Activated T-helper 2 cell treated with anti-CD3 and anti-CD28 coated beads, Interferon-gamma antibody, Interleukin-2, Interleukin-4, amounts not matched to agents 10 μg/mL and 5 μg/mL and 100 μg/mL, durations not matched to agents 14 hours and 24 hours and 36 hours (primary cell): ENCODE measurements around the gene GOSR2. TPM values are rescaled to one million over a fixed set of nuclear protein-coding genes. Genes with fewer than 3 reads are reported as not detected.

Experiments
- DNase-seq: peaks from one replicate; pipeline ENCODE4 v3.0.0; 2021; ENCODE audit warnings: low spot score
- H3K27ac Mint-ChIP-seq: one replicate; pipeline ENCODE4 v1.8.0; 2021; ENCODE audit warnings: mixed read lengths
- H3K27me3 Mint-ChIP-seq: one replicate; pipeline ENCODE4 v1.8.0; 2021; ENCODE audit warnings: low read depth, mixed read lengths
- H3K36me3 Mint-ChIP-seq: one replicate; pipeline ENCODE4 v1.8.0; 2021; ENCODE audit warnings: low read depth, mixed read lengths
- H3K4me1 Mint-ChIP-seq: one replicate; pipeline ENCODE4 v1.8.0; 2021; ENCODE audit warnings: low read depth, mixed read lengths
- H3K4me3 Mint-ChIP-seq: one replicate; pipeline ENCODE4 v1.8.0; 2021; ENCODE audit warnings: low read depth, mild to moderate bottlenecking, moderate library complexity, mixed read lengths
- H3K9me3 Mint-ChIP-seq: one replicate; pipeline ENCODE4 v1.8.0; 2021; ENCODE audit warnings: mixed read lengths
- intact Hi-C: fragments of 100-400 bp; cut with micrococcal nuclease; formaldehyde crosslinking; loops from one replicate; pipeline ENCODE4 v1.15.1; 2023
- total RNA-seq: library from RNA; stranded (reverse); gene quantifications from 2 replicates; pipeline ENCODE4 v1.2.3, GENCODE V29; 2022

The GOSR2 gene
- total RNA-seq, 1 donor from 2014 or later: 53.9 TPM

DNA sequence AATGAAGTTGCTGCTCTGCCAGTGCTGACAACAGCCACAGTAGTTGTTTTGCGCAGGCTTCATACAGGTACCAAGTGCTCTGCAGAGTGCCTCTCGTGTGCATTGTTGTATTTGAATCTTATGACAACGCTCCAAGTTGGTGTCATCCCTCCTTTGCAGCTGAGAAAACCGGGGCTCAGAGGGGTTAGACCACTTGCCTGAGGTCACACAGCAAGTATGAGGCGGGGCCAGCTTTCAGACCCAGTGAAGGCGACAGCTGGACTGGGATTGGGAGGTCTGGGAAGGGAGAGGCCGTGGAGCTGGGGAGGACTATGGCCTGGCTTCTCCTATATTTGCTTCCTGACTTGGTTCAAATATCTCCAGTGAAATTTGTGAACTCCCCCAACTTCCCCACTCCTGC, 38.4 kb upstream of the GOSR2 start:
- intact Hi-C loops: no loop called here

DNA sequence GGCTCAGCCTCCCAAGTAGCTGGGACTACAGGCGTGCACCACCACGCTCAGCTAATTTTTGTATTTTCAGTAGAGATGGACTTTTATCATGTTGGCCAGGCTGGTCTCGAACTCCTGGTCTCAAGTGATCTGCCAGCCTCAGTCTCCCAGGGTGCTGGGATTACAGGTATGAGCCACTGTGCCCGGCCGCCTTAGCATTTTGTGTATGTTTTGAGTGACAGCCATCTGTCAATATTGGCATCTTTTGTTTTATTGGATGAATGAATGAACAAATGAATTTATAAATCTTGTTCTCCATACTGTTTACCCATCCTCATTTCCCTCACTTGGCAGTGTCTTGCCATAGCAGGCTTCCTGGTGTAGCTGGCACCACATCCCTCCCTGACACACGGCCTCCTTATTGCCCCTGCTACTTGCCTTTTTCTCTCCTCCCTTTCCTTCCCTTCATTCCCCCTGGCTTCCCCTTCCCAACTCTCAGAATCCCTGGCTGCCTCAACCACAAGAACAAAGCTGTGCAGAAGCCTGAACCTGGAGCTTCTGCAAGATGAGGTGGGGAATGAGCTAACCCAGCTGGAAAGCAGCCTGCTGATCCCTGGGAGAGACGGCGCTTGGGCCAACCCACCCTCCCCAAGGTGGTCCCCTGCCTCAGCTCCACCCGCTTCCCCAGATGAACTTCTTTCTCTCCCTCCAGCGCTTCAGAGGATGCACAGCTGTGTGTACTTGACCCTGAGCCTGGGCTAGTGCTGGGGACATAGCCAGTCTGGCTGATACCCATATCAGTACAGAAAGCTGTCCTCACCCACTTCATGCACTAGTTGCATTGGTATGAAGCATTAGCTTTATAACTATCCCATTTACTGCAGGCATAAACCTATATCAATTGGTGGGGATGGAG, 37.3 kb upstream of the GOSR2 start:
- H3K9me3 Mint-ChIP-seq: no peaks in the 10 kb centered on the region
- no peak overlapping the region for H3K27ac Mint-ChIP-seq
- H3K27me3 Mint-ChIP-seq: peaks cover 11% of the 10 kb centered on the region
- H3K36me3 Mint-ChIP-seq: no peaks in the 10 kb centered on the region
- intact Hi-C loops: no loop called here
- no peak overlapping the region for H3K4me3 Mint-ChIP-seq
- DNase-seq: no peak
- H3K4me1 Mint-ChIP-seq: no peaks in the 10 kb centered on the region

More for the DNA sequence above, 38.4 kb upstream of the GOSR2 start:
- no peak overlapping the region for H3K4me3 Mint-ChIP-seq
- DNase-seq: no peak
- H3K27ac Mint-ChIP-seq: no peak overlapping the region
- no peaks in the 10 kb centered on the region for H3K4me1 Mint-ChIP-seq
- peaks cover 9% of the 10 kb centered on the region for H3K27me3 Mint-ChIP-seq
- no peaks in the 10 kb centered on the region for H3K36me3 Mint-ChIP-seq
- no peaks in the 10 kb centered on the region for H3K9me3 Mint-ChIP-seq

DNA sequence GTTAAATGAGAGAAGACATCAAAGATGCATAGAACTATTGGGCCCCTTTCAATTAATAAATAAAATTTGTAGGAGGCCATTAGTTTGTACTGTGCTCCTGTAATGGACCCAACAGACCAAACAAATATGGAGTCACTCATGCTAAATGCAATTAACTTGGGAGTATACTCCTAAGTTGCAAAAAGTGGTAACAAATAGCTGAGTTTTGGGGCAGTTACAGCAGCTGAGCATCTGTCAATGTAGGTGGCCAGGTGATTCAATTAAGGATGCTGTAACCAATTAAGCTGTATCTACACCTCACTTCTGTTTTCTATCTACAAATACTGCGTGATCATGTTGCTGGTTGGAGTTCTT, 36.7 kb upstream of the GOSR2 start:
- Mint-ChIP-seq H3K9me3 (no peaks in the 10 kb centered on the region), H3K4me3 (no peak overlapping the region), H3K27me3 (peaks cover 13% of the 10 kb centered on the region), H3K4me1 (no peaks in the 10 kb centered on the region), H3K27ac (no peak overlapping the region), H3K36me3 (no peaks in the 10 kb centered on the region)
- DNase-seq: no peak
- intact Hi-C loops: no loop called here

- H3K27ac Mint-ChIP-seq: no peak overlapping the region
- intact Hi-C loops: no loop called here
Measured at GRCh38 chr17:46887717-46888116, 35.2 kb upstream of the GOSR2 start.

GRCh38 chr17:46888727-46889126, 34.2 kb upstream of the GOSR2 start:
- H3K4me1 Mint-ChIP-seq: no peaks in the 10 kb centered on the region
- DNase-seq: no peak
- no peak overlapping the region for H3K4me3 Mint-ChIP-seq
- H3K36me3 Mint-ChIP-seq: no peaks in the 10 kb centered on the region
- H3K27me3 Mint-ChIP-seq: peaks cover 19% of the 10 kb centered on the region
- H3K27ac Mint-ChIP-seq: no peak overlapping the region
- intact Hi-C loops: no loop called here
- no peaks in the 10 kb centered on the region for H3K9me3 Mint-ChIP-seq

More at GRCh38 chr17:46887717-46888116, 35.2 kb upstream of the GOSR2 start:
- DNase-seq: no peak
- peaks cover 19% of the 10 kb centered on the region for H3K27me3 Mint-ChIP-seq
- no peaks in the 10 kb centered on the region for H3K4me1 Mint-ChIP-seq
- no peaks in the 10 kb centered on the region for H3K36me3 Mint-ChIP-seq
- no peaks in the 10 kb centered on the region for H3K9me3 Mint-ChIP-seq
- no peak overlapping the region for H3K4me3 Mint-ChIP-seq

DNA sequence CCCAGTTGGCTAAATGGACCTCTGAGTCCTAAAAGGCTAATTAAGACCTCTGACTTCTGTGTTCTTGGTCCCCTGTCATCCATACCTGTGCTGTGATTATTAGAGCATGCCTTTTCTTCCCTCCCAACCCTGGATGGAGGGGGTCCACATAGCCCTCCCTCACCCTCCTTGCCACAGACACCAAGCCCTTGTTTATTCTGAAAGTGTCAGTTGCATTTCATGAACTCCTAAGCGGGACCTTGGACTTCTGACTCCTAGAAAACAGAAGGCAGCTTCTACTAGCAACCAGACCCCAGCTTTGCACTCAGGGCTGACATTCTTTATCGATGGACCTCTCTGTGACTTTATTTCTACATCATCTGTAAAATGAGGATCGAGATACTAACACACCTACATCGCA, 33.4 kb upstream of the GOSR2 start:
- peaks cover 19% of the 10 kb centered on the region for H3K27me3 Mint-ChIP-seq
- no peak overlapping the region for H3K27ac Mint-ChIP-seq
- H3K4me1 Mint-ChIP-seq: no peaks in the 10 kb centered on the region
- intact Hi-C loops: no loop called here
- no peaks in the 10 kb centered on the region for H3K36me3 Mint-ChIP-seq
- no peak for DNase-seq
- H3K4me3 Mint-ChIP-seq: no peak overlapping the region
- no peaks in the 10 kb centered on the region for H3K9me3 Mint-ChIP-seq

DNA sequence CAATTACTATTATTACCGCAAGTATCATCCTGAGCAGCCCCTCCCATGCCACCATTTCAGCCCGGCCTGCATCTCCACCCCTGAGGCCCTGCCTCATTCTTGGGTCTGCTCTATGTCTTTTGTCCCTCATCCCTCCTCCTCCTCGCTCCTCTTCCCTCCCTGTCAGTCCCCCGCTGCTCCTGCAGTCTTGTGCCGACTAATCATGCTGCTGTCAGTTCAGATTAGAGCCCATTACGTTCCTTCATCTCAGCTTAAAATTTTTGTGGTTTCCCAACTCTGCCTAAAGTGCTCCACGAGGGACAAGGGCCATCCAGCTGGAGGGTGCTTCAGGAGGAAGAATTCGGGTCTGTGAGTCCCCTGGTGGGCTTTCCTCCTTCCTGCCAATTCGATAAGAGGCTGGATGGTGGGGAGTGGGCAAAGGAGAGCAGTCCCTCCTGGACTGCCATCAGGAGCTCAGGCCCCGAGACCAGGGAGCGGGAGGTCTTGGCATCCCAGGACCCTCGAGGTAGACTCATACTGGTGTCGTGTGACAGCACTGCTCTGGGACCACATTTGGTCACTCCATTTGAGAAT, 32.9 kb upstream of the GOSR2 start:
- DNase-seq: no peak
- Mint-ChIP-seq H3K27me3 (peaks cover 19% of the 10 kb centered on the region), H3K36me3 (no peaks in the 10 kb centered on the region), H3K4me3 (no peak overlapping the region), H3K27ac (no peak overlapping the region), H3K9me3 (no peaks in the 10 kb centered on the region), H3K4me1 (no peaks in the 10 kb centered on the region)
- intact Hi-C loops: no loop called here

DNA sequence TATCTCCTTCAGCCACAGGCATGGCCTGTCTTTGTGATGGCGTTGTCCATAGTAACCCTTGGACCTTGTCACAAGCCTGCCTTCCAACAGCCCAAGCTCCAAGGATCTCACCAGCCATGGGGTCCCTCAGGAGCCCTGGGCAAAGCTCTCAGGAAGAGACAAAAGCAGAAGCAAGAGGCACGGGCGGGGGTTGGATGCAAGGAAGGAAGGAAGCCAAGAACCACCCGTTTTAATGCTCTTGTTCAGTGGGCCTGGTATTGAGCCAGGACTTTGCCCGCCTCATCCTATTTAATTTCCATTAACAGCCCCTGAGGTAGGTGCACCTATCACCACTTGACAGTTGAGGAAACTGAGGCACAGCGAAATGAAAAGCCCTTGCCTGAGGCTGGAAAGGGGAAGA, 32.3 kb upstream of the GOSR2 start:
- Mint-ChIP-seq H3K4me1 (no peaks in the 10 kb centered on the region), H3K27ac (no peak overlapping the region), H3K4me3 (no peak overlapping the region), H3K9me3 (no peaks in the 10 kb centered on the region), H3K27me3 (peaks cover 17% of the 10 kb centered on the region), H3K36me3 (no peaks in the 10 kb centered on the region)
- no peak for DNase-seq
- intact Hi-C loops: no loop called here

GRCh38 chr17:46892192-46892703, 30.7 kb upstream of the GOSR2 start:
- H3K4me3 Mint-ChIP-seq: no peak overlapping the region
- no peaks in the 10 kb centered on the region for H3K36me3 Mint-ChIP-seq
- no peak overlapping the region for H3K27ac Mint-ChIP-seq
- H3K27me3 Mint-ChIP-seq: peaks cover 15% of the 10 kb centered on the region
- intact Hi-C loops: no loop called here
- H3K4me1 Mint-ChIP-seq: no peaks in the 10 kb centered on the region
- DNase-seq: no peak
- H3K9me3 Mint-ChIP-seq: no peaks in the 10 kb centered on the region

DNA sequence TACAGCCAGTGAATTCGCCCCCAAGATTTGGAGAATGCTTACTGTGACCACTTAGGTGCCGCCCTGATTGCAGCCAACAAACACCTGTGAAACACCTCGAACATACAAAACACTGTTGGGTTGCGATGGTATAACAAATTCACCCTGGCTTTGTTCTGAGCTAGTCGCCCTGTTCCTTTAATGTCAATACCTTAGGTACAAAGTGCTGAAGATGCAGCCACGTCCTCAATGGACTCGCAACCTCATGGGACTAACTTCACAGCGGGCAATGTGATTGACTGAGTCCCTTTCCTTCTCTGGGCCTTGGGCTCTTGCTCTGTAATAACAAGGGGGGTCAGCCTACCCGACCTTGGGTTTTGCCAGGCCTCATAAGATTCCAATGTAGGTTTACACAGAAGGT, 28.9 kb upstream of the GOSR2 start:
- Mint-ChIP-seq H3K4me3 (no peak overlapping the region), H3K27ac (no peak overlapping the region), H3K9me3 (no peaks in the 10 kb centered on the region), H3K27me3 (peaks cover 12% of the 10 kb centered on the region), H3K36me3 (no peaks in the 10 kb centered on the region), H3K4me1 (no peaks in the 10 kb centered on the region)
- intact Hi-C loops: no loop called here
- no peak for DNase-seq

DNA sequence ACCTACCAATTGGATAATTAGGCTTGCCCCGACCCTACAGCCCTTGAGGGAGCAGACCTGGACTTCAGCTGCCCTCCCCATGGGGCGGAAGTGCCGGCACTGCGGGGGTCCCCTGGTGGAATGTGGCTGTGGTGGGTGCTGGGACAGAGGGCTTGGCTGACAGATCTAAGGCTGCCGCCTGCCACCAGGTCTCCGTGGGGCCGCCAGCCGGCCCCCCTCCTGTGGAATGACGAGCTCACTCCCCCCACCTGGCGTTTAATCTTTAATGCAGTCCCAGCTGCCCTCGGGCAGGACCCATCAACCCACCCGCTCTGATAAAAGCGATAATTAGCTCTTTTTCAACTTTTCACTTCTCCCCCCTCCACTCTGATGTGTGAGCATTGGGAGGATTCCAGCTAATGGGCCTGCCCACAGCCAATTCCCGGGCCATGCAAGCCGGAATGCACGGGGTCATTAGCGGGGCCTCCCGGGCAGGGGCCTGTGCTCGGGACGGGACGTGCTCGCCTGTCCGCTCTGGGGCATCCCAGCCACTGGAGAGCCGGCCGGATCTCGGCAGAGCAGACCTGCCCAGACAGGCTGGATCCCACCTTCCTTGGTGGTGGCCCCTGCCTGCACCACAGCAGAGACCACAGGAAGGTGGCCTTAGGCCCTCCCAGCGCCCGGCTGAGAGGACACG, 28.3 kb upstream of the GOSR2 start:
- no peak for DNase-seq
- H3K4me3 Mint-ChIP-seq: no peak overlapping the region
- no peaks in the 10 kb centered on the region for H3K9me3 Mint-ChIP-seq
- H3K27me3 Mint-ChIP-seq: peaks cover 12% of the 10 kb centered on the region
- intact Hi-C loops: no loop called here
- no peak overlapping the region for H3K27ac Mint-ChIP-seq
- H3K4me1 Mint-ChIP-seq: no peaks in the 10 kb centered on the region
- H3K36me3 Mint-ChIP-seq: no peaks in the 10 kb centered on the region

- no peaks in the 10 kb centered on the region for H3K4me1 Mint-ChIP-seq
- peaks cover 12% of the 10 kb centered on the region for H3K27me3 Mint-ChIP-seq
- H3K27ac Mint-ChIP-seq: no peak overlapping the region
- H3K4me3 Mint-ChIP-seq: no peak overlapping the region
- no peaks in the 10 kb centered on the region for H3K36me3 Mint-ChIP-seq
- DNase-seq: no peak
- intact Hi-C loops: no loop called here
- H3K9me3 Mint-ChIP-seq: no peaks in the 10 kb centered on the region
Measured at GRCh38 chr17:46895171-46895570, 27.8 kb upstream of the GOSR2 start.

GRCh38 chr17:46896991-46897390, 26.0 kb upstream of the GOSR2 start:
- Mint-ChIP-seq H3K27ac (no peak overlapping the region), H3K4me3 (no peak overlapping the region), H3K4me1 (no peaks in the 10 kb centered on the region), H3K27me3 (peaks cover 14% of the 10 kb centered on the region), H3K36me3 (no peaks in the 10 kb centered on the region), H3K9me3 (no peaks in the 10 kb centered on the region)
- intact Hi-C loops: no loop called here
- DNase-seq: no peak
